ENCODE results near the gene CD6. TPM values are rescaled to one million over a fixed set of nuclear protein-coding genes. Genes with fewer than 3 reads are reported as not detected.

CD6 gene
- total RNA-seq, 4 donors from 2014 or later: 0.16 to 0.25 TPM; not detected in 2

DNA sequence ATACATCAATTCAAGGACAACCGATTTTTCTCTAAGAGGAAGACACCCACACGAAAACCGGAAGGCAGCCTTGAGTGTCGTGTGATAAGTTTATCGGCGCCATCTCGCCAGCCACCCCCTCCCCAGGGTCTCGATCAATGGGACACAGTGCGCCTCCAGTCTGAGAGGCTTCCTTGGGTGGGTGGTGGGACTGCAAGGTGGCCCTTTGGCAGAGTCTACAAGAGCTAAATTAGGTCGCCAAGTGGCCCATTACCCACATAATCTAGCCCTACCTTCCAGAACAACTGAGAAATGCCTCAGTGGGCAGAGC is 64.0 kb downstream of the CD6 start:
- Histone ChIP-seq H3K4me1 (no peaks in the 10 kb centered on the region), H3K9me3 (no peaks in the 10 kb centered on the region), H3K4me3 (no peak overlapping the region), H3K36me3 (no peaks in the 10 kb centered on the region), H3K27ac (no peak overlapping the region), H3K27me3 (no peaks in the 10 kb centered on the region)
- ATAC-seq (no peak), DNase-seq (no peak)
- TF ChIP-seq, protein P1, sequence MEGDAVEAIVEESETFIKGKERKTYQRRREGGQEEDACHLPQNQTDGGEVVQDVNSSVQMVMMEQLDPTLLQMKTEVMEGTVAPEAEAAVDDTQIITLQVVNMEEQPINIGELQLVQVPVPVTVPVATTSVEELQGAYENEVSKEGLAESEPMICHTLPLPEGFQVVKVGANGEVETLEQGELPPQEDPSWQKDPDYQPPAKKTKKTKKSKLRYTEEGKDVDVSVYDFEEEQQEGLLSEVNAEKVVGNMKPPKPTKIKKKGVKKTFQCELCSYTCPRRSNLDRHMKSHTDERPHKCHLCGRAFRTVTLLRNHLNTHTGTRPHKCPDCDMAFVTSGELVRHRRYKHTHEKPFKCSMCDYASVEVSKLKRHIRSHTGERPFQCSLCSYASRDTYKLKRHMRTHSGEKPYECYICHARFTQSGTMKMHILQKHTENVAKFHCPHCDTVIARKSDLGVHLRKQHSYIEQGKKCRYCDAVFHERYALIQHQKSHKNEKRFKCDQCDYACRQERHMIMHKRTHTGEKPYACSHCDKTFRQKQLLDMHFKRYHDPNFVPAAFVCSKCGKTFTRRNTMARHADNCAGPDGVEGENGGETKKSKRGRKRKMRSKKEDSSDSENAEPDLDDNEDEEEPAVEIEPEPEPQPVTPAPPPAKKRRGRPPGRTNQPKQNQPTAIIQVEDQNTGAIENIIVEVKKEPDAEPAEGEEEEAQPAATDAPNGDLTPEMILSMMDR (IDR thresholded peaks at IDR 0.05 in 4 of 5, conservative IDR thresholded peaks at IDR 0.05 in 1 of 5): no peak
- TF ChIP-seq POLR2A (IDR thresholded peaks at IDR 0.05): no peak
- in situ Hi-C loops (cut with MboI; ENCODE audit: low sequenced_read_pairs in 4 of 4) (loop anchor here in 1 of 4 donors (25.0 kb wide), 1 partner anchor 152 kb away; no protein-coding TSS in a partner anchor), intact Hi-C loops (cut with DNase I; ENCODE audit: low total_unique reads) (no loop called here)

DNA sequence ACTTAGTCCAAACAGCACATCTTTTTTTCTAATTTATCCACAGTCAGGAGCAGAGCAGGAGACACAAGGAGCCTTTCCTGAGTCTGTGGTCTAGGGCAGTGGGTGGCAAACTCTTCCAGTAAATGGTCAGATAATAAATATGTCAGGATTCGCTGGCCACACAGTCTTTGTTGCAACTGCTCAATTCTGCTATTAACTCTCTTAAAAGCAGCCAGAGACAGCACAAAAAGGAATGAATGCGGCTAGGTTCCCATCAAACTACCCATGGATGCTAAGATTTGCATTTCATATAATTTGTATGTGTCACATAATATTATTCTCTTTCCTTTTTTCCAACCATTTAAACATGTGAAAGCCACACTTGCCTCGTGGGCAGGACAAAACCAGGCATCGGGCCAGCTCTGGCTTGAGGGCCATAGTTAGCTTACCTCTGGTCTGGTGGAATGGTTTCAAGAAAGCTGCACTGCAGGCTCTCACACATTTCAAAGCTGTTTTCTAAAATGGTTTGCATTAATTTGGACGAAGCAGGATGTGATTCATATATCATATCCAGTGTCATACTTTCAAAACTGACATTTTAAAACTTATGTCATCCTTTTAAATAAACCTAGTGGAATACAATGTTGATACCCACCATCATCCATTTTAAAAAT is 66.1 kb downstream of the CD6 start:
- no peak for ATAC-seq
- Histone ChIP-seq H3K4me1 (peaks cover 3 to 10% of the 10 kb centered on the region in 2 donors), H3K4me3 (no peak overlapping the region), H3K9me3 (no peaks in the 10 kb centered on the region), H3K27ac (no peak overlapping the region), H3K27me3 (no peaks in the 10 kb centered on the region), H3K36me3 (no peaks in the 10 kb centered on the region)
- no peak for DNase-seq
- in situ Hi-C loops (cut with MboI; ENCODE audit: low sequenced_read_pairs in 4 of 4) (loop anchor here in 1 of 4 donors (25.0 kb wide), 1 partner anchor 150 kb away; no protein-coding TSS in a partner anchor), intact Hi-C loops (cut with DNase I; ENCODE audit: low total_unique reads) (no loop called here)
- TF ChIP-seq, protein P1 (IDR thresholded peaks at IDR 0.05 in 4 of 5, conservative IDR thresholded peaks at IDR 0.05 in 1 of 5): no peak
- TF ChIP-seq POLR2A (IDR thresholded peaks at IDR 0.05): no peak

DNA sequence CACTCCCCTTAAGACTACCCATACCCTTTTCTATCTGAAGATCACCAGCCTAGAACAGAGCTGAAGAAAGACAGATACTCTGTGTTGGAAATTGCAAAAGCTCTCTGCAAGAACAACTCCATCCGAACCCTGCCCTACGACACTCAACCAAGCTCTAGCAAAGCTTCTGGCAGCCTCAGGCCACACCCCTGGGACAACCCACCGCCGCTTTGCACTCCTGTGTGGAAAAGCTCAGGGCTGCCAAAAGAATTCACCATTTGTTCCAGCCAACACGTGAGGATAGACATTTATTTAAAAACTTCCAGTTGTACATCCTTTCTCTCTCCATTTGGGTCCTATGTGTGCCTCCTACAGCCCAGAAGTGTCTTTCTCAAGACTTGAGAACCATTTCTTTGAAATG is 68.4 kb downstream of the CD6 start:
- in situ Hi-C loops (cut with MboI; ENCODE audit: low sequenced_read_pairs in 4 of 4): loop anchor here in 1 of 4 donors (25.0 kb wide), 1 partner anchor 147 kb away; no protein-coding TSS in a partner anchor
- intact Hi-C loops (cut with DNase I; ENCODE audit: low total_unique reads): no loop called here

DNA sequence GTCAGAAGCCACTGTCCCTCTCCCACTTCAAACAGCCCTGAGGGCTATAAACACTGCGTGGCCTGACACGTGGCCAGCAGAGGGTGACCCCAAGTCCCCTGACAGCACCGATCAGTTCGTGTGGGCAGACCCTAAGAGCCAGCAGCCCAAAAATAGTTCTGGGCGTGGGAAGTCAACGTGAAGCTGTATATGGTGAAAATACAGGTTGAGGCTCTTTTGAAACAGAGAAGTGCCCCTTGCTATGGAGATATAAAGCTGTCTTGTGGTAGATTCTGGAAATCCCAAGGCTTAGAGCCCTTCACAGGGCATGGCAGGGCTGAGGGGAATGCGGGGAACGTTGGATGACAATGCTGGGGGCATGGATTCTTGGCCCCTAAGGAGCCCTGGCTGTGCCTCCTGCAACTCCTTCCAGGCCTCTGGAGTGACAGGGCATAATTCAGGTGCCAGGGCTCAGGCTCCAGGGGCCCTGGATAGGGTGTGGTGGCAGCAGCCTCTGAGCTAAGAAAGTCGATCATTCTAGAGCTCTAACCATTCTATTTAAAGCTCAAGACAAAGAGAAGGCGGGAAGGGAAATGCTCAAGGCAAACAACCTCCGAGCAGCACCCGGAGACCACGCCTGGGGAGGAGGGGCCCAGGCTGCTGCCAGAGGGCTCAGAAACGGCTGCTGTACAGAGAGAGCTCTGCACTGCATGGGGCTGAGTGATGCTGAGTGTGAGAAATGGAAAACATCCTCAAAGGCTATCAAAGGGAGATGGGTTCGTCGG is 70.5 kb downstream of the CD6 start:
- H3K27ac ChIP-seq: peak overlapping the region in 1 of 4 donors; percentile 46
- intact Hi-C loops (cut with DNase I; ENCODE audit: low total_unique reads) (no loop called here), in situ Hi-C loops (cut with MboI; ENCODE audit: low sequenced_read_pairs in 4 of 4) (loop anchor here in 1 of 4 donors (25.0 kb wide), 1 partner anchor 145 kb away; no protein-coding TSS in a partner anchor)
- no peaks in the 10 kb centered on the region for H3K27me3 ChIP-seq
- ATAC-seq: peak in 1 of 2 donors; percentile 30
- H3K36me3 ChIP-seq: no peaks in the 10 kb centered on the region
- DNase-seq: no peak
- H3K9me3 ChIP-seq: no peaks in the 10 kb centered on the region
- TF ChIP-seq, protein P1 (IDR thresholded peaks at IDR 0.05 in 4 of 5, conservative IDR thresholded peaks at IDR 0.05 in 1 of 5): no peak
- TF ChIP-seq POLR2A (IDR thresholded peaks at IDR 0.05): no peak
- H3K4me1 ChIP-seq: peaks cover 3 to 11% of the 10 kb centered on the region in 2 donors
- no peak overlapping the region for H3K4me3 ChIP-seq

More for the DNA sequence above, 68.4 kb downstream of the CD6 start:
- peaks cover 3 to 11% of the 10 kb centered on the region in 2 donors for H3K4me1 ChIP-seq
- H3K36me3 ChIP-seq: no peaks in the 10 kb centered on the region
- no peaks in the 10 kb centered on the region for H3K27me3 ChIP-seq
- no peak overlapping the region for H3K4me3 ChIP-seq
- no peak for TF ChIP-seq POLR2A (IDR thresholded peaks at IDR 0.05)
- TF ChIP-seq, protein P1 (IDR thresholded peaks at IDR 0.05 in 4 of 5, conservative IDR thresholded peaks at IDR 0.05 in 1 of 5): no peak
- DNase-seq (no peak), ATAC-seq (no peak)
- no peaks in the 10 kb centered on the region for H3K9me3 ChIP-seq
- H3K27ac ChIP-seq: no peak overlapping the region
